ENCODE measurements around the gene TMBIM6.

DNA sequence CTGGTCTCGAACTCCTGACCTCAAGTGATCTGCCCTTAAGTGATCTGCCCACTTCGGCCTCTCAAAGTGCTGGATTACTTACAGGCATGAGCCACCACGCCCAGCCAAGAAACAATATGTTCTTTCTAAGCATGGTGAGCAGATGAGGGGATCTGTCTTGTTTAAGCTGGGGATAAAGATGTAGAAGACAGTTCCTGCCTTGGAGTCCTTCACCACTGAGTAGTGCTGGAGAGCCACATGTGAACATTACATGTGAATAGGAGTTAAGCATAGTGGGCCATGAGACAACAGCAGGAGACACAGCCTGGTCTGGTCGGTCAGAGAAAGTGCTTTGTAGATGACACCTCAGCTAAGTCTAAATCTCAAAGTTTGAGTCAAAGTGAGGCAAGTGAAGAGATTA is 26.0 kb downstream of the TMBIM6 start:
- TF ChIP-seq, protein P1, sequence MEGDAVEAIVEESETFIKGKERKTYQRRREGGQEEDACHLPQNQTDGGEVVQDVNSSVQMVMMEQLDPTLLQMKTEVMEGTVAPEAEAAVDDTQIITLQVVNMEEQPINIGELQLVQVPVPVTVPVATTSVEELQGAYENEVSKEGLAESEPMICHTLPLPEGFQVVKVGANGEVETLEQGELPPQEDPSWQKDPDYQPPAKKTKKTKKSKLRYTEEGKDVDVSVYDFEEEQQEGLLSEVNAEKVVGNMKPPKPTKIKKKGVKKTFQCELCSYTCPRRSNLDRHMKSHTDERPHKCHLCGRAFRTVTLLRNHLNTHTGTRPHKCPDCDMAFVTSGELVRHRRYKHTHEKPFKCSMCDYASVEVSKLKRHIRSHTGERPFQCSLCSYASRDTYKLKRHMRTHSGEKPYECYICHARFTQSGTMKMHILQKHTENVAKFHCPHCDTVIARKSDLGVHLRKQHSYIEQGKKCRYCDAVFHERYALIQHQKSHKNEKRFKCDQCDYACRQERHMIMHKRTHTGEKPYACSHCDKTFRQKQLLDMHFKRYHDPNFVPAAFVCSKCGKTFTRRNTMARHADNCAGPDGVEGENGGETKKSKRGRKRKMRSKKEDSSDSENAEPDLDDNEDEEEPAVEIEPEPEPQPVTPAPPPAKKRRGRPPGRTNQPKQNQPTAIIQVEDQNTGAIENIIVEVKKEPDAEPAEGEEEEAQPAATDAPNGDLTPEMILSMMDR (IDR thresholded peaks at IDR 0.05; ENCODE audit: poor library complexity), result no peak
- no peak for TF ChIP-seq EZH2phosphoT487 (IDR thresholded peaks at IDR 0.05; ENCODE audit: low read depth, severe bottlenecking, unreplicated experiment)
- TF ChIP-seq EZH2 (IDR thresholded peaks at IDR 0.05; ENCODE audit: borderline replicate concordance), result no peak
